Right lobe of liver (tissue), 6 donors: Measurements from ENCODE around the gene HDAC10. TPM values are rescaled to one million over a fixed set of nuclear protein-coding genes. Genes with fewer than 3 reads are reported as not detected.

ENCODE experiments used
- ATAC-seq, 4 donors: fragments of 200-7000 bp; cut with Tn5 transposase; one replicate each; pipeline ENCODE4 v1.9.1; 2020; ENCODE audit warnings: mild to moderate bottlenecking in 4 of 4, moderate library complexity in 4 of 4
- DNase-seq, 3 donors: peaks; one replicate each; pipeline ENCODE4 v3.0.0-alpha.2; 2020
- H3K27ac ChIP-seq, 3 donors: fragments of 200-600 bp; one replicate each; pipeline ENCODE4 v1.8.0; 2022
- H3K27me3 ChIP-seq, 2 donors: fragments of 200-600 bp; one replicate each; pipeline ENCODE4 v1.8.0; 2022
- H3K36me3 ChIP-seq, 4 donors: fragments of 200-600 bp; sonication (generic) in 1 of 4; one replicate each; pipeline versions ENCODE4 v1.5.1 to v1.8.0; 2017 to 2022; ENCODE audit warnings: control low read depth in 1 of 4
- H3K4me1 ChIP-seq, 4 donors: fragments of 200-600 bp; sonication (generic) in 1 of 4; one replicate each; pipeline versions ENCODE4 v1.5.1 to v1.8.0; 2017 to 2022; ENCODE audit warnings: control low read depth in 1 of 4
- H3K4me3 ChIP-seq, 3 donors: fragments of 200-600 bp; one replicate each; pipeline ENCODE4 v1.8.0; 2022
- H3K9me3 ChIP-seq, 4 donors: fragments of 200-600 bp; sonication (generic) in 1 of 4; one replicate each; pipeline versions ENCODE4 v1.5.1 to v1.8.0; 2017 to 2022; ENCODE audit warnings: control low read depth in 1 of 4
- CTCF ChIP-seq, 4 donors: fragments of 200-600 bp in 3 of 4; fragments of 450-650 bp in 1 of 4; IDR thresholded peaks; one replicate each; pipeline versions ENCODE4 v1.5.1 to v1.8.0; 2016 to 2022; ENCODE audit warnings: antibody characterized with exemption in 4 of 4, mild to moderate bottlenecking in 2 of 4
- POLR2A ChIP-seq: fragments of 450-650 bp; IDR thresholded peaks from one replicate; pipeline ENCODE4 v1.6.1; 2017; ENCODE audit warnings: antibody characterized with exemption, mild to moderate bottlenecking
- WGBS: methylation state at CpG from one replicate; pipeline ENCODE4 v1.1.6; 2018; ENCODE audit warnings: low coverage, low lambda C conversion rate; ENCODE audit not compliant: insufficient coverage; ENCODE audit errors: missing lambda C conversion rate; 5-methylcytosine and 5-hydroxymethylcytosine counted together
- intact Hi-C, 2 donors: fragments of 100-400 bp; cut with DNase I; formaldehyde crosslinking; loops; one replicate each; pipeline versions ENCODE4 v1.11.2 to v1.14.1; 2022
- total RNA-seq, 6 experiments: library from RNA; depleted of rRNA in 2 of 6; stranded (reverse); fragments of >200 nt in 2 of 6; fragmentation: NEBNext Ultra II Directional in 3 of 6; extraction: Animal tissue kit (Norgen Biotek cat#: 25700) in 3 of 6; gene quantifications; one replicate each; pipeline versions ENCODE4 v1.1.0 to v1.2.4, GENCODE V29; 2016 to 2023
- donor health status: DM: no; HTN: yes; CAD: no.
- donor health status: DM: no; HTN: no; CAD: no.
- donor health status: DM: no; HTN: no; CAD: no.
- donor health status: DM: no; HTN: yes; CAD: no.
- donor health status: DM: no; HTN: yes; CAD: no.

The HDAC10 gene
- total RNA-seq, 6 experiments from 2014 or later: 19.6 to 30.5 (median 23.0) TPM

GRCh38 chr22:50247748-50248147 lies 3.3 kb downstream of the HDAC10 start:
- no peak overlapping the region for H3K27ac ChIP-seq
- H3K9me3 ChIP-seq: no peaks in the 10 kb centered on the region
- no peak overlapping the region for H3K4me3 ChIP-seq
- DNase-seq: peak in 1 of 3 donors; percentile 68
- ATAC-seq: peak in 1 of 4 donors; percentile 0
- TF ChIP-seq CTCF (IDR thresholded peaks at IDR 0.05) (no peak), POLR2A (no peak)
- WGBS: 0% methylated on average over 2 of the region's 16 CpGs
- intact Hi-C loops: loop anchor here in 1 of 2 donors (10.0 kb wide), 1 partner anchor 237 kb away; the partner anchor contains the start of genes ADM2 and MIOX
- H3K4me1 ChIP-seq: peaks cover 0 to 43% (median 16%) of the 10 kb centered on the region in 4 donors
- no peaks in the 10 kb centered on the region for H3K27me3 ChIP-seq
- H3K36me3 ChIP-seq: no peaks in the 10 kb centered on the region

- Histone ChIP-seq H3K36me3 (no peaks in the 10 kb centered on the region), H3K27me3 (no peaks in the 10 kb centered on the region), H3K27ac (no peak overlapping the region), H3K9me3 (no peaks in the 10 kb centered on the region), H3K4me1 (peaks cover 0 to 47% (median 22%) of the 10 kb centered on the region in 4 donors), H3K4me3 (no peak overlapping the region)
- TF ChIP-seq CTCF (IDR thresholded peaks at IDR 0.05) (peak in 1 of 4 donors; percentile 5), POLR2A (no peak)
- DNase-seq: no peak
- WGBS: 50% methylated on average over 7 of the region's 20 CpGs
- ATAC-seq: no peak
- intact Hi-C loops: loop anchor here in 1 of 2 donors (10.0 kb wide), 1 partner anchor 238 kb away; the partner anchor contains the start of genes ADM2 and MIOX
Measured at GRCh38 chr22:50246242-50247175, 4.6 kb downstream of the HDAC10 start.

- no peaks in the 10 kb centered on the region for H3K9me3 ChIP-seq
- no peaks in the 10 kb centered on the region for H3K27me3 ChIP-seq
- peak overlapping the region; percentile 52 to 83 (median 66) for H3K27ac ChIP-seq
- H3K4me1 ChIP-seq: peaks cover 0 to 50% (median 23%) of the 10 kb centered on the region in 4 donors
- TF ChIP-seq POLR2A (no peak), CTCF (IDR thresholded peaks at IDR 0.05) (no peak)
- DNase-seq (no peak), ATAC-seq (peak; percentile 28 to 56 (median 50))
- intact Hi-C loops: loop anchor here in 1 of 2 donors (10.0 kb wide), 1 partner anchor 239 kb away; the partner anchor contains the start of genes ADM2 and MIOX
- 6% methylated on average over 2 of the region's 53 CpGs for WGBS
- peak overlapping the region; percentile 71 to 97 (median 79) for H3K4me3 ChIP-seq
- peaks cover 0 to under 1% (median 0%) of the 10 kb centered on the region in 4 donors for H3K36me3 ChIP-seq
Measured at GRCh38 chr22:50245214-50246072, 5.6 kb downstream of the HDAC10 start.
